CD14-positive monocyte (primary cell): Measurements from ENCODE around the gene RFXANK. TPM values are rescaled to one million over a fixed set of nuclear protein-coding genes. Genes with fewer than 3 reads are reported as not detected.

Source experiments
- DNase-seq, 3 donors: peaks; one replicate each; pipeline ENCODE4 v3.0.0-alpha.2; 2011 to 2022
- H2AFZ ChIP-seq: 2 replicates; pipeline ENCODE4 v1.6.0; 2012; ENCODE audit warnings: mild to moderate bottlenecking, low read depth, low read length, inconsistent platforms; ENCODE audit not compliant: insufficient read depth, poor library complexity, severe bottlenecking
- H3K27ac ChIP-seq, 2 donors: 1 replicate in 1 of 2; 2 replicates in 1 of 2; pipeline ENCODE4 v1.5.1; 2012 to 2013; ENCODE audit warnings: low read length in 2 of 2, control low read depth in 1 of 2, inconsistent platforms in 1 of 2, low read depth in 1 of 2, mild to moderate bottlenecking in 1 of 2
- H3K27me3 ChIP-seq, 2 donors: one replicate each; pipeline versions ENCODE4 v1.6.0 to v1.6.1; 2011 to 2013; ENCODE audit warnings: low read length in 2 of 2; ENCODE audit not compliant: control insufficient read depth in 2 of 2, insufficient read depth in 2 of 2
- H3K36me3 ChIP-seq, 2 donors: replicated peaks in 1 of 2; 1 replicate in 1 of 2; 2 replicates in 1 of 2; pipeline versions ENCODE4 v1.5.1 to v1.6.1; 2012 to 2013; ENCODE audit warnings: low read length in 2 of 2, control low read depth in 1 of 2, inconsistent platforms in 1 of 2, mild to moderate bottlenecking in 1 of 2; ENCODE audit not compliant: insufficient read depth in 2 of 2, control insufficient read depth in 1 of 2
- H3K4me1 ChIP-seq, 2 donors: 1 replicate in 1 of 2; 2 replicates in 1 of 2; pipeline versions ENCODE4 v1.5.1 to v1.6.1; 2012 to 2013; ENCODE audit warnings: low read length in 2 of 2, control low read depth in 1 of 2, inconsistent platforms in 1 of 2, mild to moderate bottlenecking in 1 of 2, moderate library complexity in 1 of 2; ENCODE audit not compliant: insufficient read depth in 2 of 2, control insufficient read depth in 1 of 2
- H3K4me2 ChIP-seq: replicated peaks from 2 replicates; pipeline ENCODE3; 2012; ENCODE audit warnings: low read length, moderate library complexity, mild to moderate bottlenecking; ENCODE audit not compliant: poor library complexity, severe bottlenecking; ENCODE audit errors: extremely low read depth
- H3K4me3 ChIP-seq, 3 experiments: fragments of 200-600 bp in 1 of 3; sonication (generic) in 1 of 3; replicated peaks in 1 of 3; 1 replicate in 2 of 3; 2 replicates in 1 of 3; pipeline ENCODE4 v1.5.1; 2011 to 2013; ENCODE audit warnings: low read length in 3 of 3, mild to moderate bottlenecking in 3 of 3, control low read depth in 2 of 3, low read depth in 2 of 3, inconsistent platforms in 1 of 3, moderate library complexity in 1 of 3
- H3K79me2 ChIP-seq: 2 replicates; pipeline ENCODE4 v1.6.0; 2012; ENCODE audit warnings: mild to moderate bottlenecking, control low read depth, inconsistent platforms, low read length, moderate library complexity; ENCODE audit not compliant: insufficient read depth
- H3K9ac ChIP-seq: 2 replicates; pipeline ENCODE4 v1.6.0; 2017; ENCODE audit warnings: low read length, mild to moderate bottlenecking; ENCODE audit not compliant: insufficient read depth, poor library complexity, severe bottlenecking
- H3K9me3 ChIP-seq, 2 donors: replicated peaks in 1 of 2; 1 replicate in 1 of 2; 2 replicates in 1 of 2; pipeline versions ENCODE4 v1.5.1 to v1.6.1; 2012 to 2013; ENCODE audit warnings: low read length in 2 of 2, control low read depth in 1 of 2; ENCODE audit not compliant: control insufficient read depth in 1 of 2, insufficient read depth in 1 of 2
- H4K20me1 ChIP-seq: 2 replicates; pipeline ENCODE4 v1.6.0; 2012; ENCODE audit warnings: mild to moderate bottlenecking, low read length, control low read depth, moderate library complexity; ENCODE audit not compliant: insufficient read depth
- H3K27ac Mint-ChIP-seq, 7 donors: one replicate each; pipeline ENCODE4 v1.8.0; 2020; ENCODE audit warnings: mild to moderate bottlenecking in 7 of 7, mixed read lengths in 7 of 7, moderate library complexity in 6 of 7, inconsistent platforms in 2 of 7
- H3K27me3 Mint-ChIP-seq, 3 donors: one replicate each; pipeline ENCODE4 v1.8.0; 2021 to 2022; ENCODE audit warnings: low read depth in 3 of 3, mild to moderate bottlenecking in 3 of 3, mixed read lengths in 3 of 3, moderate library complexity in 3 of 3, inconsistent platforms in 1 of 3
- H3K36me3 Mint-ChIP-seq, 2 donors: one replicate each; pipeline ENCODE4 v1.8.0; 2020; ENCODE audit warnings: mixed read lengths in 2 of 2, inconsistent platforms in 1 of 2, mild to moderate bottlenecking in 1 of 2
- H3K4me1 Mint-ChIP-seq: one replicate; pipeline ENCODE4 v1.8.0; 2020; ENCODE audit warnings: mild to moderate bottlenecking, mixed read lengths
- H3K4me3 Mint-ChIP-seq, 2 donors: one replicate each; pipeline ENCODE4 v1.8.0; 2020; ENCODE audit warnings: mild to moderate bottlenecking in 2 of 2, mixed read lengths in 2 of 2, moderate library complexity in 1 of 2
- H3K9me3 Mint-ChIP-seq, 7 donors: one replicate each; pipeline ENCODE4 v1.8.0; 2020 to 2022; ENCODE audit warnings: mixed read lengths in 7 of 7, mild to moderate bottlenecking in 6 of 7, moderate library complexity in 6 of 7, inconsistent platforms in 2 of 7
- CTCF ChIP-seq: fragments of 200-600 bp; IDR thresholded peaks from one replicate; pipeline ENCODE4 v1.8.0; 2022; ENCODE audit warnings: antibody characterized with exemption, mild to moderate bottlenecking
- WGBS: methylation state at CpG from one replicate; pipeline ENCODE4 v1.1.5; 2013; ENCODE audit warnings: missing lambda C conversion rate; ENCODE audit not compliant: insufficient coverage; 5-methylcytosine and 5-hydroxymethylcytosine counted together
- intact Hi-C, 2 donors: fragments of 100-400 bp; cut with micrococcal nuclease; formaldehyde crosslinking; loops; one replicate each; pipeline versions ENCODE4 v1.15.0 to v1.15.1; 2023
- polyA plus RNA-seq, 3 donors: library from polyadenylated mRNA; depleted of rRNA in 1 of 3; unstranded in 2 of 3; stranded (reverse) in 1 of 3; fragments of 300-500 nt in 2 of 3; fragments of >200 nt in 1 of 3; fragmentation: Illumina TruSeq in 2 of 3; gene quantifications; 1 replicate in 2 of 3; 2 replicates in 1 of 3; pipeline ENCODE4 v1.2.3, GENCODE V29; 2012 to 2021

RFXANK gene
- polyA plus RNA-seq, 3 donors, result 62.2 to 98.2 (median 66.6) TPM

GRCh38 chr19:19230999-19231398 lies 38.9 kb downstream of the RFXANK start:
- no peak overlapping the region for H3K27ac ChIP-seq
- no peak overlapping the region for H3K4me3 ChIP-seq
- peaks cover 18 to 29% of the 10 kb centered on the region in 2 donors for H3K9me3 ChIP-seq
- H3K4me1 ChIP-seq, result no peaks in the 10 kb centered on the region
- H3K9ac ChIP-seq, result no peak overlapping the region
- peaks cover 15 to 33% (median 28%) of the 10 kb centered on the region in 7 donors for H3K9me3 Mint-ChIP-seq
- no peak for TF ChIP-seq CTCF
- H3K4me1 Mint-ChIP-seq, result no peaks in the 10 kb centered on the region
- no peaks in the 10 kb centered on the region for H3K36me3 ChIP-seq
- no peaks in the 10 kb centered on the region for H3K79me2 ChIP-seq
- 94% methylated on average over 7 of the region's 9 CpGs for WGBS
- no peak overlapping the region for H3K27ac Mint-ChIP-seq
- intact Hi-C loops, result no loop called here
- DNase-seq, result no peak
- H3K27me3 Mint-ChIP-seq, result peaks cover 8 to 22% (median 8%) of the 10 kb centered on the region in 3 donors
- H3K27me3 ChIP-seq, result no peaks in the 10 kb centered on the region
- no peak overlapping the region for H2AFZ ChIP-seq
- H3K4me3 Mint-ChIP-seq, result no peak overlapping the region
- H3K36me3 Mint-ChIP-seq, result no peaks in the 10 kb centered on the region
- H3K4me2 ChIP-seq, result no peak overlapping the region
- no peaks in the 10 kb centered on the region for H4K20me1 ChIP-seq

GRCh38 chr19:19232261-19232721 lies 40.2 kb downstream of the RFXANK start:
- Histone ChIP-seq H3K36me3 (no peaks in the 10 kb centered on the region), H3K27ac (no peak overlapping the region), H2AFZ (no peak overlapping the region), H3K27me3 (no peaks in the 10 kb centered on the region), H3K4me2 (no peak overlapping the region), H3K79me2 (no peaks in the 10 kb centered on the region), H3K9me3 (peaks cover 21 to 29% of the 10 kb centered on the region in 2 donors), H3K9ac (no peak overlapping the region), H3K4me1 (no peaks in the 10 kb centered on the region), H3K4me3 (no peak overlapping the region), H4K20me1 (no peaks in the 10 kb centered on the region)
- DNase-seq, result no peak
- intact Hi-C loops, result no loop called here
- Mint-ChIP-seq H3K9me3 (peaks cover 20 to 37% (median 31%) of the 10 kb centered on the region in 7 donors), H3K4me3 (no peak overlapping the region), H3K27me3 (peaks cover 7 to 16% (median 8%) of the 10 kb centered on the region in 3 donors), H3K27ac (no peak overlapping the region), H3K4me1 (no peaks in the 10 kb centered on the region), H3K36me3 (no peaks in the 10 kb centered on the region)
- TF ChIP-seq CTCF, result no peak
- 88% methylated on average over 18 of the region's 19 CpGs for WGBS
